Sigmoid colon (tissue), 4 donors: ENCODE measurements around the gene LACTBL1.

ENCODE experiments used
- CTCF ChIP-seq, 4 experiments: fragments of 450-650 bp in 3 of 4; fragments of 200-600 bp in 1 of 4; IDR thresholded peaks; one replicate each; pipeline ENCODE4 v1.5.1; 2016 to 2019; ENCODE audit warnings: antibody characterized with exemption in 4 of 4, mild to moderate bottlenecking in 3 of 4, moderate library complexity in 2 of 4
- EP300 ChIP-seq, 4 donors: sonication (generic); formaldehyde crosslinking; IDR thresholded peaks; one replicate each; pipeline ENCODE4 v1.6.1; 2017; ENCODE audit warnings: antibody characterized with exemption in 4 of 4
- POLR2A ChIP-seq, 2 donors: fragments of 450-650 bp; IDR thresholded peaks; one replicate each; pipeline ENCODE4 v1.6.1; 2016; ENCODE audit warnings: antibody characterized with exemption in 2 of 2, mild to moderate bottlenecking in 2 of 2, moderate library complexity in 2 of 2
- POLR2AphosphoS5 ChIP-seq, 4 donors: sonication (generic); formaldehyde crosslinking; IDR thresholded peaks; one replicate each; pipeline ENCODE4 v1.6.1; 2017; ENCODE audit warnings: antibody characterized with exemption in 4 of 4

GRCh38 chr1:22967833-22968232, 4.8 kb downstream of the LACTBL1 start:
- TF ChIP-seq CTCF (IDR thresholded peaks at IDR 0.05) (no peak), POLR2A (IDR thresholded peaks at IDR 0.05) (no peak), POLR2AphosphoS5 (IDR thresholded peaks at IDR 0.05) (no peak), EP300 (IDR thresholded peaks at IDR 0.05) (no peak)
